GM18499 (cell line): ENCODE results near the gene MROH2A.

Source experiments
- ATAC-seq: cut with Tn5 transposase; IDR thresholded peaks from one replicate; pipeline ENCODE4 v1.9.1; 2021; ENCODE audit warnings: moderate number of reproducible peaks; ENCODE audit not compliant: insufficient read depth, unreplicated experiment

Gene MROH2A

DNA sequence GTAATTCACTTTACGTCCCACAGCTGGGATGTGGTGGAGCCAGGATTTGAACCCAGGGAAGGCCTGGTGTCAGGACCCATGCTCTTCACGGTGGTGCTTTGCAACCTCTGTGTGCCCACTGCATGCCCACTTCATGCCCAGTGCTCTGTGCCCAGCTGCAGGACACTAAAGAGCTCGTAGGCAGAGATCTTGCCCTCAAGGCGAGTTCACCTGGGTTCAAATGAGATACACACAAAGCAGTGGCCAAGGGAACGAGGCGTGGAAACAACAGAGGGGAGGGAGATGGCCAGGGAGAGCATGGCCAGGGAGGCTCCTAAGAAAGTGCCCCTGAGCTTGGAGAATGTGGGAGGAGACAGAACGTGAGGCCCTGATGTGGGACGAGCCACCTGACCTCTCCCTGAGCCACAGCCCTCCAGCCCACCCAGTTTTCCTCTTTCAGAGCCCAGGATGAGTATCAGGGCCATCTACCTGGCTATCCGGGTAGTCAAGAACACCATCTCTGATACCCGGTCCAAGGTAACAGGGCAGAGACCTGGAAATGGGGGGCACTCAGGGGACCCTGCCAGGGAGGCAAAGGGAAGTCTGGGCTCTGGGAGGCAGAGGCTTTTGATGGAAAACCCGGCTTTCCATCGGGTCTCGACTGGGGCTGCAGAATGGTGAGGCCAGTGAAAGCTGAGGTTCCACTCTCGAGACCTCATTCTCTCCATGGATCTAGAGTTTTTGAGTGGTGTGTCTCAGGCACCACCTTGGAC lies 20.4 kb downstream of the MROH2A start:
- no peak for ATAC-seq

DNA sequence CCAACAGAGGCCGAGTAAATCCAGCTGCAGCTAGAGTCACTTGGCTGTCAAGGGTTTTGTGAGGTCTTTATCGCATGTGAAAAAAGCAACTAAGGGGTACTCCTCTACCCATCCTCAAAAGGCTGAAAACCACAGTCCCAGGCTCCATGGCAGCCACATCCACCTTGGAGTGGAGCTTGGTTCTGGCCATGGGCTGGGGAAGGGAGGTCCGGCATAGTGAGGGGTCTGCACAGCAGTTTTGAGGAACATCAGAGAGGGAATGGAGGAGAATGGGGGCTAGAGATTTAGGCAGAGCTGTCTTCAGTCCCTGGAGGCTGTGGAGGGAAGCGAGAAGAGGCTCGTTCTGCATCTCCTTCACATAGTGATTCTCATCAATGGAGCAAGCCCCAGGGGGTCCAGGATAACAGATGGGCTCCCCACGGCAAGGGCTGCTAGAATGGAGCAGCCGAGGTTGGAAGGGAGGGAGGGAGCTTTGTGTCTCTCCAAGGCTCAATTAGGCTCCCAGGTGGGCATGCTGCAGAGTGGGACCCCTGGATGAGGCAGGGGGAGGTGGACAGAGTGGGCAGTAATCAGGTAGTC lies 21.0 kb downstream of the MROH2A start:
- no peak for ATAC-seq

DNA sequence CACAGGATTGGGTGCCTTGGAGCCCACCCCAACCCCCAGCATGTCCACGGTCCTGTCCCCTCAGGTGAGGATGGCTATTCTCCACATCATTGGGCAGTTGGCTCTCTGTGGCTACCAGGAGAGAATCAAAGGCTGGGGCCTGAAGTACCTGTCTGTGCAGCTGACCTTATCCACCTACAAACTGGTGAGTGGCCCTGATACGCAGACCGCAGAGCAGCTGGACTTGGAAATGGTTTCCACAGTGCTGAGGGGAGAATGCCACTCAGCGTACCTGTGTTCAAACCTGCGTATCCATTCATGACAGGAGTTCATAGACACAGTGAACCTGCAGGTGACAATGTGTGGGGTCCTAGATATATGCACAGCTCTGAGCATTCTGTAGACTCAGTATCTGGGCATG lies 21.6 kb downstream of the MROH2A start:
- ATAC-seq, result no peak

DNA sequence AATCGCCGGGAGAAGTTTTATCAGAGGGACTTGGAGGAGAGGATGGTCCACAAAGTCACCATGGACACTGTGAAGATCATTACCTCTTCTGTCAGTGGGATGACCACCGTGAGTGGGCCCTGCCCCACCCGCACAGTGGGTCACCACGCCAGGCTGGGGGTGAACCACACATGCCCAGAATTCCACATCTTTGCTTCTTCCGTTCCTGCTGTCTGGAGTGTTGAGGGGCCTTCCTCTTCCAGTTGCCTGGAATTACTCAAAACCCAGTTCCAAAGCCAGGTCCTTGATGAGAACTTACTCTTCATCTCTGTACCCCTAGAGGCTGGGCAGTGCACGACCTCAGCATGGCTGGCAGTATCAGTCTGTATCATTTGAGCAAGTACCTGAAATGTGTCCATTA lies 22.1 kb downstream of the MROH2A start:
- no peak for ATAC-seq

DNA sequence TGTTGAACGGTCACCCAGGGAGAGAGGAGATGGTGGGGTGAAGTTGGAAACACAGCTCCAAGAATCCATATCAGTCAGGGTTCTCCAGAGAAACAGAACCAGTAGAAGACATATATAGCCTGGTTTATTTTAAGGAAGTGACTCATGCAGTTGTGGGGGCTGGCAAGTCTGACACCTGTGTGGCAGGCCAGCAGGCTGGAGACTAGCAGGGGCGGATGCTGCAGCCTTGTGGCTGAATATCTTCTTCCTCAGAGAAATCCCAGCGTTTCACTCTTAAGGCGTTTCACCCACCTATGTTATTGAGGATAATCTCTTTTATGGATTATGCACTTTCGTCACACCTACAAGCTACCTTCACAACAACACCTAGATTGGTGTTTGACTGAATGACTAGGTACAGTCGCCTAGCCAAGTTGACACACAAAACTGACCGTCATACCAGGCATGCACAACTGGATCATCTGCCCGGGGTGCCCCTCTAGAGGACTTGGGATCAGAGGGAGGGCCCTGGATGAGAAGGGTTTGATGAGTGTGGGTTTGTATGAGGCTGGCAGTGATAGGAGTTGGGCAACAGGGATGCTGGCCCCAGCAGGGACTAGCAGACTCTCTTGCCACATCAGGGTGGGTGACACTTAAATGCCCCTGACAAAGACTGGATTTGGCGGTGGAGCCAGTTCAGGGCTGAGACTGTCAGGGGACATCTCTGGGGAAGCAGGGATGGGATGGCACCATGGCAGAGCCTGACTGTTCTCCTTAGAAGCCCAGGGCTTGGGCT lies 23.4 kb downstream of the MROH2A start:
- ATAC-seq, result no peak

DNA sequence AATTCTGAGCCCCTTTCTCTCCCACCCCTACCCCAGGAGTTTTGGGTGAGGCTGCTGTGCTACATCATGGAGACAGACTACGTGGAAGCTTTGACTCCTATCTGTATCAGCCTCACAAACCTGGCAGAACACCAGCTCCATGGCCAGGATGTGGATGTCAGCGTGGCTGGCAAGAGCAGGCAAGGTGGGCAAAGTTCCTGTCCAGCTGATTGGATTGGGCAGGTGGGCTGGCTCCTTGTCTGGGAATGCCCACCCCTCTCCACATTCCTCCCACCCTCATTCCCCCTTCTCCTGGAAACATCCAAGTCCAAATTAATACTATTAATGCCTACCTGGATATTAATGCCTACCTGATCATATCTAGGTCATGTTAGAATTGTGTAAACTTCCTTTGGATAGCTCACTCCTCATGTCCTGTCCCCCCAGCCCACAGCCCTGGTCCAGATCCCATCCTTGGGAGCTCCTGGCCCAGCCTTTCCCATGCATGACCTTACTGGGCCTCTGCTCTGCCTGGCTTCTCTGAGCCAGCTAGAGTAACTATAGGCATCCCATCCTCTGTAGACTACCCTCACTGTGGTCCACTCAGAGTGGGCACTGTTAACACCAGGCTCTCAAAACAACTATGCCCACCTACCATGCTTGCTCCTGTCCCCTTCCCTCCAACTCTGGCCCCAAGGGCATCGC lies 24.1 kb downstream of the MROH2A start:
- ATAC-seq, result no peak

DNA sequence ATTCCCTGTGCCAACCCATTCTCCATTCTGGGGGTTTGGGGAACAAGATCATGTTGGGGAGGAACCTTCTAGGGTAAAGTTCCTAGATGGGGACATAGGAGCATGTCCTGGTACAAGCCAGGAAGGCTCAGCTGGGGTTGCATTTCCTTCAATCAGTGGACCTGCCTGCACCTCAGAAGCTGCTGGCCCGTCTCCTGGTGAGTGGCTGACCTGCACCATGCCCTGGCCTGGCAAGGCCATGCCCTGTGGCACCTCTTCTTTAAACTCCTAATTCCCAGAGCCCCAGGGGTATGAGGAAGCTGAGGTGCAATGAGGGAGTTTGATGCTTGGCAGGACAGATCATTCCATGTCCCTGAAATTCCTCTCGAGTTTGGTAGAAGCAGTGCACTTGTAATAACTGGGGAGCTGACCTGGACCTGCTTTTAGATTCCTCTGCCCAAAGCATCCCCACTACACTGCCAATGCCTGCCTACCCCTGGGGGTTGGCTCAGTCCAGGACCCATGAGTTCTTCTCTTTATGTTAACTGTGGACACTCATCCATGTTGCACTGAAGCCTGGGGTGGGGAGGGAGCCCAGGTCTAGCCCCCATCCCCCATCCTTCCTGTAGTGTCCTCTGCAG lies 25.3 kb downstream of the MROH2A start:
- no peak for ATAC-seq

DNA sequence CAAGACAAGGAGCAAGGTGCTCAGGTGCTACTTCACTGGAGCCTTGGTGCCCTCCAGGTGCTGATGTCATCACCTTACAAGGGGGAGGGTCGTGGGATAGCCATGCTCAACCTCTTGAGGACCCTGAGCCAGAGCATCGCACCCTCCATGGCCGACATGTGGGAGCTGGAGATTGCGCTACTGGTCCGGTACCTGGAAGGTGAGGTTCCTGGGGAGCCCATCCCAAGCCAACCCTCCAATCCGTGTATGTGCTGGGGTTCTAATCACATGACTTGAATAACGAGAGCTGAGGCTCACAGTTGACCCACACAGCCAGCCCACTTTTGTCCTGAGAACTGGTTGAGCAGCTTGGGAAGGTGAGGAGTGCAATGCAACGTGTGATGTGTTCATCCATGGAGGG lies 25.9 kb downstream of the MROH2A start:
- ATAC-seq, result no peak

DNA sequence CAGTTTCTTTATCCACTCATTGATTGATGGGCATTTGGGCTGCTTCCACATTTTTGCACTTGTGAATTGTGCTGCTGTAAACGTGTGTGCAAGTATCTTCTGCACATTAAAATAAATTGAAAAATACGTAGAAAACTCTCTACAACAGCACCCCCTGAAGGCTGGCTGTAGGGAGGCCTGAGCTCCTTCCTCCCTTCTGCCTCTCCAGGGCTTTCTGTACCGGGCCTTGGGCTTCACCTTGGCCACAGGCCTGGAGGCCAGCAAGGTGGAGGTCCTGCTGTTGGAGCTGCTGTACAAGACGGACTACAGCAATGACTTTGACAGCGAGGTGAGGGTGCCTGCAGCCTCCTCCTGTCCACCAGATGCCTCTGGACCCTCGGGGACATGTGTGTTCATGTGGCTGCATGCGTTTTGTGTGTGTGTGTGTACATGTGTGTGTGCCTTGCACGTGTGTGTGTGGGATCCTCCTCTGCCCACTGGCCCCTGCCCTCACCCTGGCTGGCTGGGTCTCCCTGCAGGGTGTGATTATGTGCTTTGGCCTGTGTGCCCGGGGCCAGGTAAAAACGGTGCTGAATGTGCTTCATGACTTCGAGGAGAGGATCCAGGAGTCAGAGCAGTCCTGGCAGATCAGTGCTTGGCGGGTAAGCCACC lies 29.2 kb downstream of the MROH2A start:
- no peak for ATAC-seq

DNA sequence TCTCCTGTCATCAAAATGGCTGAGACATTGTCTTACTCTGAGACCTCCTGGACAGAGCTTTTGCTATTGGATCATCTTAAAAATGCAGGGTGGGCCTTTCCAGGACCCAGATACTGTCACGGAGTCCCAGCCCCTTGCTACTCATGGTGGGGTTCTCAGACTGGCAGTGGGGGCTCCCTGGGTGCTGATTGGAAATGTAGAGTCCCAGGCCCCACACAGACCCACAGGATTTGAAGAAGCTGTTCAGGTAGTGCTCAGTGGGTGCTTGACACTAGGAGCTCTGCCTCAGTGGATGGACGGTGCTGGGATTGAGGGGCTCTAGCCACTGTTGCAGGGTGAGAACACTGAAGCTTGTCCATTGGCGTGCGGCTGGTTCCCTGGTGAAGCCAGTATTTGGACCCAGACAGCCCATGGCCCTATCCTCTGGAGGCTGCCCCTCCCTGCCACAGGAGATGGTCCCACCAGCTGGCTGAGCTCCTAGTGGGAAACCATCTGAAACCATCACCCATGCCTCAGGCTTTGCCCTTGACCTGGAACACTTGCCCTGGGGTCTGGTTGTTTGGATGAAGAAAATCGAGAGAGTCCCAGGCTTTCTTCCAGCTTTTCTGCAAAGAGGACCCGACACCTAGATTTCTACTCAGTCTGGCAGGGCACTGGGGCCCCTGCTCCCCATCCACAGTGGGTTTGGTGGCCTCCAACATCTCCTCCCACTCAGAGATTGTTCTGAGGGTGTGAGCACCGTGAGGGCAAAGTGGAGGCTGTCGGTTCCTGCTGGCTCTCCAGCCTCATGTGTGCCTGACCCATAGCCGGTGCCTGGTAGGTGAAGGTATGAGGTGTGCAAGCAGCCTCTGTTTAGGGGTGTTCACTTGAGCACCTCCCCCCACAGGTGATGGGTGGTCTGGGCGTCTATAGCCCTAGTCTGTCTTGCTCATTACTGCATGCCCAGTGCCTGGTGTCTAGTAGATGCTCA lies 30.1 kb downstream of the MROH2A start:
- no peak for ATAC-seq

DNA sequence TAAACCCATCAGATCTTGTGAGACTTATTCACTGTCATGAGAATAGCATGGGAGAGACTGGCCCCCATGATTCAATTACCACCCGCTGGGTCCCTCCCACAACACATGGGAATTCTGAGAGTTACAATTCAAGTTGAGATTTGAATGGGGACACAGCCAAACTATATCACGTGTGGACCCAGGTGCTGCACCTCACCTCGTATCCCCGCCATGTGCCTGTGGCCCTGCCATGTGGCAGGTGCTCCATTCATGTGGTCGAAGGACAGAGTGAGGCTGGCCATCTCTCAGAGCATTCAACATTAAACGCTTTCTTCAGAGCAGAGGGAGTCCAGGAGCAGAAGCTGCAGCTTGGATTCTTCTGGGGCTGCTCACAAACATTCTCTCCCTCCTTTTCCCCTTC lies 32.3 kb downstream of the MROH2A start:
- no peak for ATAC-seq

DNA sequence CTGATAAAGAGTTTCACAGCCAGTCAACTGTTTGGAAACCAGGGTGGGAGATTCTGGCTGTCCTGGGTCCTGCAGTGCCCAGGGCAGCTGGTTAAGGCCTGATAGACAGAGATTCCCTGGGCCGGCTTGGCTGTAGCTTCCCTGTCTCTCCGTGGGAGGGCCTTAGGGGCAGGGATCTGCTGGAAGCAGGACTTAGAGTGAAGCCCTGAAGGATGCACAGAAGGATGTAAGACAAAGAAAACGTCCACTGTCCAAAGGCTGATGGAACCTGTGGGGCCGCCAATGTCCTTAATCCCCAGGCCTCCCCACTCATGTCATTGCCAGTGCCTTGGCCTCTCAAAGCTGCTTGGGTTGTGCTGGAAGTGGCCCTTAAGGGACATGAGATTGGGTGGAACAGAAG lies 33.0 kb downstream of the MROH2A start:
- no peak for ATAC-seq

DNA sequence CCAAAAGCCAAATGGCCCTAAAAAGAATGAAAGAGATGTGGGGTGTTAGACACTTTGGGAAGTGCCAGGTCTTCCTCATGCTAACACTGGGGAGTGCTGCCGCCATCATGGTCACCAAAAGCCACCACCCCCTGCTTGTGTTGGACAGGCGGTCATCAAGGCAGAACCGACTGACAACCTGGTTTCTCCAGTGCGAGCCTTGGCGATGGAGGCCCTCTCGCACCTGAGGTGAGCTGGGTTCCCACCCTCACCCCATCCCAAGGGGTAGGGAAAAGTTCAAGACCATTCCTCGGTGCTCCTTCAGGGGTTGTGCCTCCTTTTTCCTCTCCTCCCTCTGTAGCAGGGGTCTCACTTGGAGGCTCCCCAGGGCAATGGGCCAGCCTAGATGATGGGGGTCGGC lies 33.6 kb downstream of the MROH2A start:
- ATAC-seq, result no peak

DNA sequence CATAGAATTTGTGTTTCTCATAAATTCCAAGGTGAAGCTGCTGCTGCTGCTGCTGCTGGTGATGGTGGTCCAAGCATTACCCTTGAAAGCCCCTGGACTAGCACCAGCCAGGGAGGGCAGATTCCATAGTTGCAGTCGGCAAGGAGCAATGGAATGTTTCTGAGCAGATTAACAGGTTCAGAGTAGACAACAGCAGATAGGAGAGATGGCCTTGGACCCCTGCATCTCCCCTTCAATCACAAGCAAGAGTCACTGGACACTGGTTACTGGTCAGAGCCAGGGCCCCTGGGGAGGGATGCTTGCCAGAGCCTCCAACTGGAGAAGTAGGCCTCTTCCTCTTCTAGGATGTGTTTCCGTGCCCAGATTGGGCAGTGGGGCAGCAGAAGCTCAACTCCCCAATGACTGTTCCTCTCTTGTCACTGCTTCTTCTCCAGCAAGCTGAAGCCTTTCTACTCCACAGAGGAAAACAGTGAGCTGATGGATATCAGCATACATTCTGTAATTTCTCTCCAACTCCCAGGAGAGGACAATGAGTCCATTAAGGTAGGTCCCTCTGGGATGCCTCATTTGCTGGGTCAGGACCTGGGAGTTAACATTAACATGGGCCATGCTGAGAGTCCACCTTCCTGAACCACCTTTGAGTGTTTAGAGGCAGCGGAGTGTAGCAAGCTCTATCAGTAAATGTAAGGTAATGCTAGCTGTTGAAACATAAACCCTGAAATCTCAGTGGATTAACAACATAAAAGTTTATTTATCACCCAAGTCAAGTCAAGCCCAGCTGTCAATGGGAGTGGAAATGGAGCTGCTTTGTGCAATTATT lies 35.3 kb downstream of the MROH2A start:
- ATAC-seq, result no peak

DNA sequence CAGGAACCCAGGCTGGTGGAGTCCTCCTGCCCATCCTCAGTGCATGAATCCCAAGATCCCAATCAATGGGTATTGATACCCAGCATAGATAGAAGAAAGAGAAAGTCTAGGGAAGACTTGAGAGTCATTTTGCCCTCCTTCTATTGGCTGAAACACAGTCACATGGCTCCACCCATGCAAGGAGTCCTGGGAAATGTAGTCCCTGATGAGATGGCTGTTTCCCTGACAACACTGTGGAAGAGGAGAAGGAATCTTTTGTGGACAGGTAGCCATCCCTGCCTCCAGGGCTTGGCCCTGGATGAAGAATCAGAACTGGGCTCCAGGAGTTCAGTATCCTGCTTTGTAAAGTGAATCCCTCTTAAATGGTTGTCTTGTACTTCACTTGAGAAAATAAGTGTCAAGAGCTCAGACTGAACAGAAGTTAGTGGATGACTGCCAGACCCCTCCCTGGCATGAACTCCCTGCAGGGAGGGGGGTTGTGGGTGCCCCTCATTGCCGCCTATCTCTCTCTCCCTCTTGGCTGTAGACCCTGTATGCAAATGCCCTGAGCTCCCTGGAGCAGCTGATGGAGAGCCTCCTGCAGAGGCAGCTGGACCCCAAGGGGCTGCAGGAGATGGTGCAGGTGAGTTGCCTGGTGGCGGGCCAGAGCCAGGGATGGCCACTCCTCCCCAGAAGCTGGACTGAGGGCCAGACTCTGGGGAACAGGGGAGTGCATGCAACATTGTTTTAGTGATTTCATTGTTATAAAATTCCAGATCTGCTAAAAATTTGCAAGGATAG lies 36.1 kb downstream of the MROH2A start:
- ATAC-seq, result no peak

DNA sequence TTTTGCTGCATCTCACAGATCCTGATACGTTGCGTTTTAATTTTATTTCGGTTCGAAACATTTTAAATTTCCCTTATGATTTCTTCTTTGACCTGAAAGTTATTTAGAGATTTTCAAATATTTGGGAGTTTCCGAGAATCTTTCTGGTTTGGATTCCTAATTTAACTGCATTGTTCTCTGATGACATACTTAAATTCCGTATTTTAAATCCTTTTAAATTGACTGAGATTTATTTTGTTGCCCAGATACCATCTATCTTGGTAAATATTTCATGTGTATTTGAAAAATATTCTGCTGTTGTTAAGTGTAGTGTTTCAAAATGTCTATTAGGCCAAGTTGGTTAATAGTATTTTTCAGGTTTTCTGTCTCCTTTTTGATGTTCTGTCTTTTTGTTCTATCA lies 37.7 kb downstream of the MROH2A start:
- ATAC-seq, result no peak

DNA sequence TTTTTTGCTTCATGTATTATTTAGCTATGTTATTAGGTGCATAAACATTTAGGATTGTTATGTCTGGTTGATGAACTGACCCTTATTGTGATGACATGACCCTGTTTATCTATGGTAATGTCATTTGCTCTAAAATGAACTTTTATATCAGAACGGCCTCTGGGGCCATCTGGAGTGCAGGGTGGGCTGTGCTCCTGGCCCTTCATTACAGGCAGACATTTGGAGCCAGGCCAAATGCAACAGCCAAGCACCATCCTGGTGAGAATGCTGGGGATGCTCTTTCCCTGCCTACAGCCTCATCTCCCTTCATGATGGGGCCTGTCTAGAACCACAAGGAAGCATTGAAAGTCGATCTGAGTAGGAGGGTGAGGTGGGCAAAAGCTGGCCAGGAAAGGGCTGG lies 38.2 kb downstream of the MROH2A start:
- ATAC-seq, result no peak
